Testis (tissue), 3 donors: ENCODE measurements around the gene HK1. TPM values are rescaled to one million over a fixed set of nuclear protein-coding genes. Genes with fewer than 3 reads are reported as not detected.
A peak's percentile ranks its signal among the peaks of the same experiment; 100 is the strongest.
"Not testable (repeated sequence)": the region's sequence is repeated elsewhere in the genome, so short reads cannot be mapped to it uniquely, and the experiment has no call there.

Source experiments
- DNase-seq: peaks from one replicate; pipeline ENCODE4 v3.0.0-alpha.2; 2019
- H3K27ac ChIP-seq, 2 donors: fragments of 200-600 bp; sonication (generic); one replicate each; pipeline ENCODE4 v1.5.1; 2019
- H3K27me3 ChIP-seq: fragments of 200-600 bp; sonication (generic); one replicate; pipeline ENCODE4 v1.5.1; 2019
- H3K36me3 ChIP-seq: fragments of 200-600 bp; sonication (generic); one replicate; pipeline ENCODE4 v1.5.1; 2017; ENCODE audit warnings: low read depth; ENCODE audit errors: missing control alignments
- H3K4me1 ChIP-seq: fragments of 200-600 bp; sonication (generic); one replicate; pipeline ENCODE4 v1.5.1; 2019
- H3K4me3 ChIP-seq, 2 donors: fragments of 200-600 bp; sonication (generic); one replicate each; pipeline ENCODE4 v1.5.1; 2017 to 2019
- H3K9me3 ChIP-seq: fragments of 200-600 bp; sonication (generic); one replicate; pipeline ENCODE4 v1.5.1; 2017
- CTCF ChIP-seq, 3 experiments: fragments of 450-650 bp in 2 of 3; fragments of 200-600 bp in 1 of 3; sonication (generic) in 1 of 3; IDR thresholded peaks; one replicate each; pipeline ENCODE4 v1.5.1; 2016 to 2019; ENCODE audit warnings: antibody characterized with exemption in 3 of 3, mild to moderate bottlenecking in 2 of 3, moderate library complexity in 1 of 3
- POLR2A ChIP-seq: fragments of 450-650 bp; IDR thresholded peaks from one replicate; pipeline ENCODE4 v1.6.1; 2017; ENCODE audit warnings: antibody characterized with exemption, mild to moderate bottlenecking, moderate library complexity
- WGBS, 2 donors: methylation state at CpG; one replicate each; pipeline ENCODE4 v1.1.5; 2018; 5-methylcytosine and 5-hydroxymethylcytosine counted together
- intact Hi-C: fragments of 100-400 bp; cut with DNase I; formaldehyde crosslinking; loops from one replicate; pipeline ENCODE4 v1.15.1; 2023; ENCODE audit warnings: low total_unique reads
- polyA plus RNA-seq: library from polyadenylated mRNA; stranded (reverse); fragments of 350-450 nt; fragmentation: Illumina TruSeq; extraction: RNeasy Lipid Tissue Mini Kit (QIAGEN cat#74804); gene quantifications from one replicate; pipeline ENCODE4 v1.2.3, GENCODE V29; 2014; ENCODE audit warnings: low read depth, low replicate concordance; ENCODE audit not compliant: insufficient read depth
- total RNA-seq, 2 donors: library from RNA; depleted of rRNA; stranded (reverse); fragments of >200 nt; gene quantifications; one replicate each; pipeline ENCODE4 v1.2.3, GENCODE V29; 2016

HK1 gene
- total and polyA plus RNA-seq, 3 donors from 2014 or later = 62.3 to 179 (median 143) TPM

- intact Hi-C loops = no loop called here
- no peak for TF ChIP-seq CTCF (IDR thresholded peaks at IDR 0.05)
- TF ChIP-seq POLR2A = no peak
- no peak overlapping the region for H3K4me3 ChIP-seq
- 91 to 94% methylated on average over 6 of the region's 6 CpGs for WGBS, 2 donors
- H3K27ac ChIP-seq = no peak overlapping the region
- DNase-seq = no peak
- H3K27me3 ChIP-seq = no peaks in the 10 kb centered on the region
- no peaks in the 10 kb centered on the region for H3K4me1 ChIP-seq
- no peaks in the 10 kb centered on the region for H3K9me3 ChIP-seq
- no peaks in the 10 kb centered on the region for H3K36me3 ChIP-seq
Measured at GRCh38 chr10:69276503-69276902, 1.8 kb upstream of the HK1 start.

- DNase-seq = no peak
- Histone ChIP-seq H3K36me3 (no peaks in the 10 kb centered on the region), H3K9me3 (no peaks in the 10 kb centered on the region), H3K27me3 (no peaks in the 10 kb centered on the region), H3K27ac (no peak overlapping the region), H3K4me3 (no peak overlapping the region), H3K4me1 (no peaks in the 10 kb centered on the region)
- intact Hi-C loops = no loop called here
- TF ChIP-seq CTCF (IDR thresholded peaks at IDR 0.05) (no peak), POLR2A (no peak)
- 76 to 80% methylated on average over 2 of the region's 2 CpGs for WGBS, 2 donors
Measured at GRCh38 chr10:69279110-69279509, 814 bp downstream of the HK1 start.

GRCh38 chr10:69281507-69282413, 3.5 kb downstream of the HK1 start:
- no peaks in the 10 kb centered on the region for H3K9me3 ChIP-seq
- WGBS, 2 donors = 76 to 80% methylated on average over 8 of the region's 8 CpGs

GRCh38 chr10:69284402-69284801, 6.1 kb downstream of the HK1 start:
- DNase-seq, H3K36me3 ChIP-seq, H3K4me1 ChIP-seq, H3K9me3 ChIP-seq, H3K27ac ChIP-seq, intact Hi-C loops, H3K4me3 ChIP-seq, H3K27me3 ChIP-seq: not testable (repeated sequence)
- 83 to 86% methylated on average over 6 of the region's 6 CpGs for WGBS, 2 donors

More at GRCh38 chr10:69281507-69282413, 3.5 kb downstream of the HK1 start:
- TF ChIP-seq CTCF (IDR thresholded peaks at IDR 0.05) (no peak), POLR2A (no peak)
- Histone ChIP-seq H3K27me3 (no peaks in the 10 kb centered on the region), H3K4me3 (no peak overlapping the region), H3K4me1 (no peaks in the 10 kb centered on the region), H3K36me3 (no peaks in the 10 kb centered on the region), H3K27ac (no peak overlapping the region)
- intact Hi-C loops = no loop called here
- DNase-seq = no peak

- Histone ChIP-seq H3K9me3 (no peaks in the 10 kb centered on the region), H3K27me3 (no peaks in the 10 kb centered on the region), H3K27ac (no peak overlapping the region), H3K4me3 (no peak overlapping the region), H3K36me3 (no peaks in the 10 kb centered on the region), H3K4me1 (no peaks in the 10 kb centered on the region)
- WGBS, 2 donors = 46 to 67% methylated on average over 4 of the region's 4 CpGs
- DNase-seq = peak; percentile 47
- intact Hi-C loops = no loop called here
- TF ChIP-seq CTCF (IDR thresholded peaks at IDR 0.05) (no peak), POLR2A (no peak)
Measured at GRCh38 chr10:69285699-69286098, 7.4 kb downstream of the HK1 start.
